GM18507 (cell line): ENCODE data around the gene ARL4C.

Experiments
- DNase-seq: peaks from one replicate; pipeline ENCODE4 v3.0.0; 2011; ENCODE audit warnings: low read depth; ENCODE audit not compliant: insufficient read length; ENCODE audit errors: extremely low spot score
- FAIRE-seq: peaks from 2 replicates; lab custom pipeline; 2011; peaks lifted over from hg19 to GRCh38; lab: Jason Lieb, UNC

Gene ARL4C

DNA sequence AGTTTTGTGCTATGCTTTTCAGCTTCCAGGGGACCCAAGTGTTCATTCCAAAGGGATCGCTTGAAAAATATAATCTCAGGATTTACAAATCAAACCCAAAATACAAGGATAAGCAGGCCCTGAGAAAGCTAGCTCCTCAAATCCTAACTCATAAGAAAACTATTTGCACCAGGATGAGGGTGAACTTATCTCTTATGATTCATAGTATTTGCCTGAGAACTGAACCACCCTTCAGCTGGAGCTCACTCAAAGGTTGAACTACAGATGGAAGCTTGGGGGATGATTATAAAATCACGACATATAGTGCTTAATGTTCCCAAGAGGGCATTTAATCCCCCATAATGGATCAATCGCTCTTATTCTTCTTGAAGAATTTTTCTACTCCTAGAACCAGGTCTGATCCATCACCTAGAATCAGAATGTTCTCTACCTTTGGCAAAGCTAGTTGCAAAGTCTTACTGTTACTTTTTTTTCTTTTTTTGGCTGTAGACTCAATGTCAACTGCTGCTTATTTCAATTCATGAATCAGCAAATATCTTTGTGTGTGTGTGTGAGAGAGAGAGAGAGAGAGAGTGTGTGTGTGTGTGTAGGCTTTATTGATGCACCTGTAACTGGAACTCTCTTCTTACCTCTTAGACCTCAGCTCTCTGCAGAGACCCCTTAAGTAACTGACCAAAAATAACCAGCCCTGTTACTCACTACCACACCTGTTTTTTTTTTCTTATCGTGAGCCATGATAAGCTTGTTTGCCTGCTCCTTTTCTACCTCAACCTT, 44.8 kb downstream of the ARL4C start:
- no peak for FAIRE-seq
- no peak for DNase-seq

DNA sequence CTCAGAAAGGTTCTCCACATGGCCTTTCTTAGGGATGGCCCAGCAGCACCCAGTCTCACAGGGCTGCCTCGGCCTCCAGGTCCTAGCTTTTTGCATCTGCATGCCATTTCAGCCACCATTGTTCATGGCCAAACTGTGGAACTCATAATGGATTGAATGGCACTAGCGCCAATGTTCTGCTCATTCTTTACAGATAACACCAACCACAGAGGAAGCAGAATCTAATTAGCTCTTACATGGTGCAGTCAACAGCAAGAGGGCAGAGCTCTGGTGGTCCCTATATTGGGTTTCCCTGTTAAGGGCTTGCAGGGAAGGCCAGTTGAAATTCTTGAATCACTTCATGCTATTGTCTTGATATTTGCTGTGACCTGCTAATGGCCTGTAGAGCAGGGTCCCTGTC, 45.6 kb downstream of the ARL4C start:
- FAIRE-seq (no peak), DNase-seq (no peak)

DNA sequence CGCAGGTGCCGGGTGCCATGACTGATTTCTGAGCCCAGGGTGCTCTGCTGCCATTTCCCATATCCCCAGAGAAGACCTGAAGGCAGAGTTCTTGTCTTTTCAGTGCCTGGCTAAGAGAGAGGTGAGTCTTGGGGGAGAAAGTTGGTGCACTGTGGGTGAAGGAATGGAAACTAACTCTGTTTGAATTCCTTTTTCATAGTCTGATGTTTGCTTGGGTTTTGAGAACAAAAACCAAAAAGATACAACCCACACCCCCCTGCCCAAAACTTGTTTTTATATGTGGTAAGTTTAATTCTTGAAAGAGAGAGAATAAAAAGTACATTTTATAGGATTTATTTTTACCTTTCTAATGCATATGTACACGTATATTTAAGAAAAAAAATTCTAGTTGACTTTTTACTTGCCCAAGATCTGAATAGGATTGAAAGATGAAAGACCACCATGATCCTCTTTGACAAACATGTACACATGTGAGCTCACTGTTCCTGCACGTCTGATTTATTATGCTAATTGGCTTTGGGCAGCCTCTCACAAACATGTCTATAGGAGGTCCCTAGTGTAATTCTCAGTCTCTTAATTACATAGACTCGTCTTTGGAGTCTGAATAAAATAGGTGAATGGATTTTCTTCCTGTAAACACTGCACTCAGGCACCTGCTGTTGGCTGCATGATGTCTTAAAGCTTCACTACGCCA, 46.3 kb downstream of the ARL4C start:
- DNase-seq = no peak
- no peak for FAIRE-seq

DNA sequence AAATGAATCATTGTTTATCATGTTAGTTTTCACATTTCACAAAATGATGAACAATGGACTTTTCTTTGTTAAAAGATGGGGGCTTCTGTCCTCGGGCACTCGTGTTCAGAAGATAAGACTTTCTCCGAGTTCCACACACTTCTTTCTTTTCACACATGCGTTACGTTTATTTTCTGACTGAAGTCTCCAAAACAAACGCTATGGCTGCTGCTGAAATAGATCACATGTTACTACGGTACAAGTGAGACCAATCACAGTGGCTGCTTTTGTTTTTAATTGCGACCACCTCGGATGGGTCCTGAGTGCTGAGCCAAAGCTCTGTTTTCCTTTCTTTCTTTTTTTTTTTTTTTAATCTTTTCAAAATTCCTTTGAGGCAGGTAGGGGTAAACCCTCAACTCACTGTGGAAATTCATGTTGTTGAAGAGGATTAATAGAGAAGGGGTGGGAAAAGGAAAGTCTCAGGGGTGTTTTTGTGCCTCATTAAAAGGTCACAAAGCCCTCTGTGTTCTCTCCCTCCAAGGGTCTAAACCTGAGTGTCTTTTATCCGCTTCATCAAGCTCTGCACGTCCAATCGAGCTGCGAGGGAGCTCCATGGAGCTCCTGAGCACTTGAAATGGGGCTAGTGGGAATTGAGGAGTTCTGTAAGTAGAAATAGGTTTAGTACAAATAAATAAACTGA, 48.2 kb downstream of the ARL4C start:
- DNase-seq (no peak), FAIRE-seq (no peak)

DNA sequence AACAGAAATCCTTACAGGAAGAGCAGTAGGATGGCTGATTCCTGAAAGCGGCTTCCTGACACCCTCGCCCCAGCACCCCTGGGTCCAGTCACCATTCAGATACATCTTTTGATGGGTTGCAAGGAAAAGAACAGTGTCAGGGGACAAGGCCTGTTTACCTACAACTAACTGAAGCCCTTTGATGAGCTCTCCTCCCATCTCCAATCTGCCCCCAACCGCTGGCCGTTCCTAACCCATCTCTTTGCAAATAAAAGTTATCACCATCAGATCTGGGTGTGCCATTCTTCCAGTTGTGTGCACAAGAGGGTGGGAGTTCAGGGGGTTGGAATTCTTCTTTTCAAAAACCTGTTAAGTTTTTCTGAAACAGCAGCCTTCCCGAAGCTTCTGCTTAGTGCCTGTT, 48.9 kb downstream of the ARL4C start:
- FAIRE-seq (no peak), DNase-seq (no peak)

DNA sequence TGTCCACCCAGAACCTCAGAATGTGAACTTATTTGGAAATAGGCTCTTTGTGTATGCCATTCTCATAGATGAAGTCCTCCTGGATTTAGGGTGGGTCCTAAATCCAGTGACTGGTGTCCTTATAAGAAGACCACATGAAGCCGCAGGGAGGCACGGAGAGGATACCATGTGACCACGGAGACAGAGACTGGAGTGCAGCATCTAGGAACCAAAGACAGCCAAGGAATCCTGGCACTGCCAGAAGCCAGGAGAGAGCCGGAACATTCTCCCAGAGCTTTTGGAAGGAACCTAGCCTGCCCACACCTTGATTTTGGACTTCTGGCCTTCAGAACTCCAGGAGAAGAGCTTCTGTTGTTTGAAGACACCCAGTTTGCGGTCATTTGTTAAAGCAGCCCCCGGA, 49.7 kb downstream of the ARL4C start:
- DNase-seq (no peak), FAIRE-seq (no peak)

DNA sequence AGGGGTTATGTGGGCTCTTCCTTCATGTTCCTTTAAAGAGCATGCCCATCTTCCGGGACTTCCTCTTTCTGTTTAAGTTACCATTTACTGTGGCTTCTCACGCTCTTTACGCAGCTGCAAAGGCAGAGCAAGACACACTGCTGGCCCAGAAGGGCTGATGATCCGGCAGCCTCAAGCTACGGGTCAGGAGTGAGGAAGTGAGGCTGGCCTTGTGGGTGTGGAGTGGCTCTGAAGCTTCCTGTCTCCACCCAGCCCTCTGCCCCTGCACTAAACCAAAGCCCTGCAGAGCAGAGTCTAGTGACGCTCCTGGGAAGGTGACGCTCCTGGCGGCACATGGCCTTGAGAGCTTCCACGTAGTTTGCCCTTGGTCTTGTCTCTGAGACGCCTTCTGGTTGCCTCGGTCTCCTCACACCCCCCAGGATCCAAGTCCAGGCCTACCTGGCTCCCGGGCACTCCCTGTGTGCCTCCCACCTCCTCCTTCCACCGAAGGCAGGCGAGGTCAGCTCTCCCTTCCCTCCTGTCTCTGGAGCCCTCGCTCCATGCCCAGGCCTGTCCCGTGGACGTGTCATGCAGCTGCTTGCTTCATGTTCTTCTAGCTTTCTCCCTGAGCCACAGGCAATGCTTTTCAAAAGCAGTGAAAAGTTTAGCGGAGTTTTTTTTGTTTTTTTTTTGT, 50.3 kb downstream of the ARL4C start:
- FAIRE-seq (peak; percentile 98), DNase-seq (peak; percentile 64)

DNA sequence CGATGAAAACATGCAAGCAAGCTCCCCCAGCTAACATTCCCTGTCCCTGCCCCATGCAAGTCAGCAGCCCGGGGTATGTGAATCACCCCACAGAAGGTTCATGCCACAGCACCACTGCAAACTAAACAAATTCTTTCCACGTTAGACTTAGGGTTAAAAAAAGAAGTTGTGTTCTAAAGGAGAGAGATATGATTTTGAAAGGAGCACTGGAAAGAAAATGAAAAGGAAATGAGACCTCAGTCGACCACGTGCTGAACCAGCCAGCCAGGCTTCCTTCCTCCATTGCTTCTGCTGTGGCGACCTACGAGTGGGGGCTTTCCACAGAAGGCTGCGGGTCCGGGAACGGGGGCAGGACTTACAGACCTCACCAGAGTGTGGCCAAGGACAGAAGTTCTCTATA, 52.0 kb downstream of the ARL4C start:
- DNase-seq = no peak
- peak; percentile 94 for FAIRE-seq

DNA sequence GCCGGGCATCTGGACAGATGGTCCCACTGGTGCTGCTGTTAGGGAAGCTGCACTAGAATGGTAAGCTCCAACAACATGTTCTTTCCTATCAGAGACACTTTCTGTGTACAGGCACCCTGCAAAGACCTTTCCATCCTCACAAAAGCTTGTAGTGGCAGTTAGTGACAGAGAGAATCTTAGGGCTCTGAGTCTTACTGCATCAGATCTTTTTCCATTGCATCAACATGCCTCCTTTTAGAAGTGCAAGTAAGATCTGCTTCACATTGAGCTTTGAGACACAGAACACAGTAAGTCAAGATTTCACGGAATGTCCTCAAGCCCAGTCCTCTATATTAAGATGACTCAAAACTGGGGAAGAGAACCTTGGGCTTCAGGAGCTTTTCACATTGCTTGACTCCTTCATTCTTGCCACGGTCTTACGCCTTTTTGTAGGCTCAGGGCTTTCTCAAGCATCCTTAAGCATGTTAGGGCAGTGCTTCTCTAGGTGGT, 52.6 kb downstream of the ARL4C start:
- no peak for DNase-seq

More for the DNA sequence above, 52.6 kb downstream of the ARL4C start:
- FAIRE-seq = no peak
